Activated naive CD4-positive, alpha-beta T cell treated with anti-CD3 and anti-CD28 coated beads for 36 hours (primary cell): ENCODE results near the gene USP32. TPM values are rescaled to one million over a fixed set of nuclear protein-coding genes. Genes with fewer than 3 reads are reported as not detected.

Source experiments
- CTCF ChIA-PET: fragments of 350-600 bp; sonication (Branson Sonifier 250); formaldehyde crosslinking; loops from one replicate; lab custom pipeline; 2021; ENCODE audit warnings: antibody characterized with exemption; lab: Charles Lee
- DNase-seq: peaks from one replicate; pipeline ENCODE4 v3.0.0-alpha.2; 2020
- H3K27ac Mint-ChIP-seq: one replicate; pipeline ENCODE4 v1.8.0; 2021; ENCODE audit warnings: mild to moderate bottlenecking, mixed read lengths
- H3K27me3 Mint-ChIP-seq: one replicate; pipeline ENCODE4 v1.8.0; 2021; ENCODE audit warnings: low read depth, mixed read lengths
- H3K36me3 Mint-ChIP-seq: one replicate; pipeline ENCODE4 v1.8.0; 2021; ENCODE audit warnings: low read depth, mixed read lengths
- H3K4me1 Mint-ChIP-seq: one replicate; pipeline ENCODE4 v1.8.0; 2021; ENCODE audit warnings: low read depth, mixed read lengths
- H3K4me3 Mint-ChIP-seq: one replicate; pipeline ENCODE4 v1.8.0; 2021; ENCODE audit warnings: mild to moderate bottlenecking, moderate library complexity, mixed read lengths
- H3K9me3 Mint-ChIP-seq: one replicate; pipeline ENCODE4 v1.8.0; 2021; ENCODE audit warnings: mixed read lengths
- intact Hi-C: fragments of 100-400 bp; cut with micrococcal nuclease; formaldehyde crosslinking; loops from one replicate; pipeline ENCODE4 v1.15.1; 2023
- total RNA-seq, 2 experiments: library from RNA; stranded (reverse); gene quantifications; one replicate each; pipeline ENCODE4 v1.2.3, GENCODE V29; 2021

The USP32 gene
- total RNA-seq, 2 experiments from 2014 or later, result 27.6 to 28.9 TPM

- Mint-ChIP-seq H3K4me3 (peak overlapping the region; percentile 39), H3K27me3 (peaks cover 3% of the 10 kb centered on the region), H3K9me3 (no peaks in the 10 kb centered on the region), H3K4me1 (peaks cover 27% of the 10 kb centered on the region), H3K36me3 (no peaks in the 10 kb centered on the region), H3K27ac (peak overlapping the region; percentile 80)
- intact Hi-C loops, result loop anchor here (2.0 to 10.0 kb wide), 2 partner anchors 136 to 222 kb away; partner anchors contain the start of gene USP32
- CTCF ChIA-PET, result interaction anchor here (0.6 to 2.5 kb wide), 5 partner anchors 25 to 239 kb away, joined by 3 to 8 read pairs (median 3); no protein-coding TSS in a partner anchor
- DNase-seq, result no peak
These were observed 220.8 kb downstream of the USP32 start for GRCh38 chr17:60170835-60171752.

GRCh38 chr17:60169921-60170817 is 221.8 kb downstream of the USP32 start:
- H3K36me3 Mint-ChIP-seq, result no peaks in the 10 kb centered on the region
- CTCF ChIA-PET, result interaction anchor here (0.6 to 2.5 kb wide), 4 partner anchors 24 to 62 kb away, joined by 3 to 8 read pairs (median 4); no protein-coding TSS in a partner anchor
- no peaks in the 10 kb centered on the region for H3K9me3 Mint-ChIP-seq
- peak overlapping the region; percentile 80 for H3K27ac Mint-ChIP-seq
- peaks cover 3% of the 10 kb centered on the region for H3K27me3 Mint-ChIP-seq
- intact Hi-C loops, result loop anchor here (2.0 to 10.0 kb wide), 2 partner anchors 135 to 223 kb away; partner anchors contain the start of gene USP32
- peak overlapping the region; percentile 40 for H3K4me3 Mint-ChIP-seq
- DNase-seq, result peak; percentile 63
- H3K4me1 Mint-ChIP-seq, result peaks cover 34% of the 10 kb centered on the region

- H3K27ac Mint-ChIP-seq, result no peak overlapping the region
- CTCF ChIA-PET, result interaction anchor here (0.7 kb wide), 1 partner anchor 109 kb away, joined by 3 read pairs; no protein-coding TSS in a partner anchor
These were observed 223.3 kb downstream of the USP32 start for GRCh38 chr17:60168654-60169053.

GRCh38 chr17:60167065-60167741 is 224.7 kb downstream of the USP32 start:
- no peak overlapping the region for H3K4me3 Mint-ChIP-seq

More at GRCh38 chr17:60168654-60169053, 223.3 kb downstream of the USP32 start:
- Mint-ChIP-seq H3K9me3 (no peaks in the 10 kb centered on the region), H3K4me1 (peaks cover 34% of the 10 kb centered on the region), H3K36me3 (no peaks in the 10 kb centered on the region), H3K4me3 (no peak overlapping the region), H3K27me3 (peaks cover 3% of the 10 kb centered on the region)
- intact Hi-C loops, result no loop called here
- no peak for DNase-seq

GRCh38 chr17:60165971-60166370 is 226.0 kb downstream of the USP32 start:
- peak; percentile 69 for DNase-seq
- no peaks in the 10 kb centered on the region for H3K9me3 Mint-ChIP-seq
- peaks cover 6% of the 10 kb centered on the region for H3K27me3 Mint-ChIP-seq
- H3K4me1 Mint-ChIP-seq, result peaks cover 28% of the 10 kb centered on the region
- no peak overlapping the region for H3K4me3 Mint-ChIP-seq
- intact Hi-C loops, result no loop called here
- CTCF ChIA-PET, result no interaction called here
- no peaks in the 10 kb centered on the region for H3K36me3 Mint-ChIP-seq
- H3K27ac Mint-ChIP-seq, result no peak overlapping the region

More at GRCh38 chr17:60167065-60167741, 224.7 kb downstream of the USP32 start:
- peaks cover 31% of the 10 kb centered on the region for H3K4me1 Mint-ChIP-seq
- intact Hi-C loops, result no loop called here
- H3K27me3 Mint-ChIP-seq, result peaks cover 3% of the 10 kb centered on the region
- CTCF ChIA-PET, result no interaction called here
- H3K9me3 Mint-ChIP-seq, result no peaks in the 10 kb centered on the region
- no peaks in the 10 kb centered on the region for H3K36me3 Mint-ChIP-seq
- H3K27ac Mint-ChIP-seq, result no peak overlapping the region
- DNase-seq, result no peak

- intact Hi-C loops, result no loop called here
- H3K4me3 Mint-ChIP-seq, result no peak overlapping the region
- DNase-seq, result no peak
- no peak overlapping the region for H3K27ac Mint-ChIP-seq
- peaks cover 20% of the 10 kb centered on the region for H3K4me1 Mint-ChIP-seq
- no peaks in the 10 kb centered on the region for H3K9me3 Mint-ChIP-seq
- CTCF ChIA-PET, result no interaction called here
- no peaks in the 10 kb centered on the region for H3K36me3 Mint-ChIP-seq
- peaks cover 10% of the 10 kb centered on the region for H3K27me3 Mint-ChIP-seq
These were observed 226.7 kb downstream of the USP32 start for GRCh38 chr17:60165223-60165622.

- intact Hi-C loops, result no loop called here
- Mint-ChIP-seq H3K4me3 (no peak overlapping the region), H3K4me1 (peaks cover 15% of the 10 kb centered on the region), H3K9me3 (no peaks in the 10 kb centered on the region), H3K36me3 (no peaks in the 10 kb centered on the region), H3K27me3 (peaks cover 12% of the 10 kb centered on the region), H3K27ac (no peak overlapping the region)
- CTCF ChIA-PET, result no interaction called here
- DNase-seq, result no peak
These were observed 227.2 kb downstream of the USP32 start for GRCh38 chr17:60164697-60165096.

- H3K36me3 Mint-ChIP-seq, result no peaks in the 10 kb centered on the region
- peaks cover 12% of the 10 kb centered on the region for H3K27me3 Mint-ChIP-seq
- intact Hi-C loops, result no loop called here
- no peak for DNase-seq
- H3K27ac Mint-ChIP-seq, result no peak overlapping the region
- no peak overlapping the region for H3K4me3 Mint-ChIP-seq
- H3K4me1 Mint-ChIP-seq, result peaks cover 13% of the 10 kb centered on the region
- CTCF ChIA-PET, result no interaction called here
- no peaks in the 10 kb centered on the region for H3K9me3 Mint-ChIP-seq
These were observed 227.8 kb downstream of the USP32 start for GRCh38 chr17:60164164-60164563.

GRCh38 chr17:60163108-60163784 is 228.7 kb downstream of the USP32 start:
- H3K27me3 Mint-ChIP-seq, result peaks cover 12% of the 10 kb centered on the region
- no peaks in the 10 kb centered on the region for H3K36me3 Mint-ChIP-seq
- CTCF ChIA-PET, result no interaction called here
- H3K9me3 Mint-ChIP-seq, result no peaks in the 10 kb centered on the region
- H3K4me3 Mint-ChIP-seq, result no peak overlapping the region
- H3K4me1 Mint-ChIP-seq, result peaks cover 13% of the 10 kb centered on the region
- no peak for DNase-seq
- intact Hi-C loops, result no loop called here
- no peak overlapping the region for H3K27ac Mint-ChIP-seq

- Mint-ChIP-seq H3K4me1 (peaks cover 10% of the 10 kb centered on the region), H3K9me3 (no peaks in the 10 kb centered on the region), H3K36me3 (no peaks in the 10 kb centered on the region), H3K27ac (no peak overlapping the region), H3K4me3 (no peak overlapping the region), H3K27me3 (peaks cover 9% of the 10 kb centered on the region)
- CTCF ChIA-PET, result no interaction called here
- intact Hi-C loops, result no loop called here
- DNase-seq, result no peak
These were observed 230.2 kb downstream of the USP32 start for GRCh38 chr17:60161598-60162330.
